ENCODE data around the gene ADAMTSL1. TPM values are rescaled to one million over a fixed set of nuclear protein-coding genes. Genes with fewer than 3 reads are reported as not detected.

The ADAMTSL1 gene
- total and polyA plus RNA-seq, 12 donors = 0.37 to 5.2 (median 1.9) TPM

- no peak for DNase-seq
- 93 to 100% methylated on average over 1 of the region's 1 CpG for WGBS, 2 donors
- TF ChIP-seq CTCF (IDR thresholded peaks at IDR 0.05) = no peak
- H3K4me1 ChIP-seq = peaks cover 0 to 16% (median 0%) of the 10 kb centered on the region in 9 donors
- H3K4me3 ChIP-seq = no peak overlapping the region
- H3K36me3 ChIP-seq = no peaks in the 10 kb centered on the region
- no peaks in the 10 kb centered on the region for H3K9me3 ChIP-seq
- no peak for ATAC-seq
- intact Hi-C loops (cut with DNase I) = no loop called here
- H3K27me3 ChIP-seq = no peaks in the 10 kb centered on the region
- no peak overlapping the region for H3K27ac ChIP-seq
Observed at GRCh38 chr9:18573021-18573556, 99.1 kb downstream of the ADAMTSL1 start.

GRCh38 chr9:18575686-18576085 lies 101.7 kb downstream of the ADAMTSL1 start:
- Histone ChIP-seq H3K4me1 (peaks cover 0 to 9% (median 0%) of the 10 kb centered on the region in 9 donors), H3K27me3 (no peaks in the 10 kb centered on the region), H3K4me3 (no peak overlapping the region), H3K27ac (no peak overlapping the region), H3K36me3 (no peaks in the 10 kb centered on the region), H3K9me3 (no peaks in the 10 kb centered on the region)
- intact Hi-C loops (cut with DNase I) = no loop called here
- no peak for TF ChIP-seq CTCF (IDR thresholded peaks at IDR 0.05)
- ATAC-seq = no peak
- no peak for DNase-seq
- 71 to 88% methylated on average over 1 of the region's 1 CpG for WGBS, 2 donors

- no peak overlapping the region for H3K4me3 ChIP-seq
- no peaks in the 10 kb centered on the region for H3K27me3 ChIP-seq
- H3K4me1 ChIP-seq = no peaks in the 10 kb centered on the region
- no peak for TF ChIP-seq CTCF (IDR thresholded peaks at IDR 0.05)
- H3K9me3 ChIP-seq = no peaks in the 10 kb centered on the region
- 95 to 97% methylated on average over 2 of the region's 2 CpGs for WGBS, 2 donors
- intact Hi-C loops (cut with DNase I) = no loop called here
- H3K36me3 ChIP-seq = no peaks in the 10 kb centered on the region
- H3K27ac ChIP-seq = no peak overlapping the region
- ATAC-seq (no peak), DNase-seq (no peak)
Observed at GRCh38 chr9:18579536-18579935, 105.6 kb downstream of the ADAMTSL1 start.

DNA sequence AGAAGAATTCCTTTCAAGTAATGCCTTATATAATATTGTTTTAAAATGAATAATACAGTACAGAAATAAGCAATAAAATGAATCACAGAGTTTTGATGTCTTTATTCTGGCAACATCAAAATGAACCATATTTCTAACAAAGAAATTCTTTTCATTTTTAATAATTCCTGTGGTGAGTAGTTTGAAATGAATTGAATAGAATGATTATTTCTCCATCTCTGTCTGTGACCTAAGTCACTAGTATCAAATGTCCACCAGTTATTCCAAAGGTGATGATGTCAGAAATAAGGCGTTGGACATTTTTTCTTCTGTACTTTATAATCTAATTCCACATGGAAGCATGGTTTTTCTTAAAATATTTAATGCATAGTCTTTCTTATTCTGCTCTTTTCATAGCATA lies 106.2 kb downstream of the ADAMTSL1 start:
- TF ChIP-seq CTCF (IDR thresholded peaks at IDR 0.05) = no peak
- 88 to 94% methylated on average over 1 of the region's 1 CpG for WGBS, 2 donors

More for the DNA sequence above, 106.2 kb downstream of the ADAMTSL1 start:
- DNase-seq (no peak), ATAC-seq (no peak)
- no peaks in the 10 kb centered on the region for H3K36me3 ChIP-seq
- no peaks in the 10 kb centered on the region for H3K9me3 ChIP-seq
- no peak overlapping the region for H3K27ac ChIP-seq
- no peaks in the 10 kb centered on the region for H3K27me3 ChIP-seq
- H3K4me1 ChIP-seq = no peaks in the 10 kb centered on the region
- intact Hi-C loops (cut with DNase I) = no loop called here
- no peak overlapping the region for H3K4me3 ChIP-seq
